OCI-LY3 (cell line): ENCODE results near the gene RNF144B.

Experiments
- CTCF ChIP-seq: fragments of 200-600, 300-600 bp; sonication (generic); IDR thresholded peaks from 2 replicates; pipeline ENCODE4 v1.5.1; 2014; ENCODE audit warnings: antibody characterized with exemption, low read length, low read depth
- EZH2phosphoT487 ChIP-seq: fragments of 200-600 bp; shearing (Covaris generic); IDR thresholded peaks from 2 replicates; pipeline ENCODE4 v1.6.1; 2018; ENCODE audit warnings: antibody characterized with exemption, mixed run types, low read depth

- TF ChIP-seq CTCF, result no peak
- no peak for TF ChIP-seq EZH2phosphoT487
Measured at GRCh38 chr6:18447552-18447951, 60.4 kb downstream of the RNF144B start.
